ENCODE measurements around the gene LRBA. TPM values are rescaled to one million over a fixed set of nuclear protein-coding genes. Genes with fewer than 3 reads are reported as not detected.
A peak's percentile ranks its signal among the peaks of the same experiment; 100 is the strongest.

Gene LRBA
- total and polyA plus RNA-seq, 7 donors: 16.8 to 184 (median 91.1) TPM

- H3K36me3 ChIP-seq: no peaks in the 10 kb centered on the region
- no peaks in the 10 kb centered on the region for H3K4me1 ChIP-seq
- no peak overlapping the region for H3K4me3 ChIP-seq
- H3K27me3 ChIP-seq: no peaks in the 10 kb centered on the region
- no peak for DNase-seq
- TF ChIP-seq CTCF (IDR thresholded peaks at IDR 0.05) (no peak), EP300 (IDR thresholded peaks at IDR 0.05) (no peak), POLR2AphosphoS5 (IDR thresholded peaks at IDR 0.05) (no peak), POLR2A (IDR thresholded peaks at IDR 0.05) (no peak)
- H3K27ac ChIP-seq: no peak overlapping the region
- H3K9me3 ChIP-seq: peaks cover 0 to 2% (median 0%) of the 10 kb centered on the region in 4 donors
- intact Hi-C loops (cut with DNase I): no loop called here
These were observed 382.4 kb downstream of the LRBA start for GRCh38 chr4:150632639-150633038.

- no peaks in the 10 kb centered on the region for H3K9me3 ChIP-seq
- DNase-seq: no peak
- no peaks in the 10 kb centered on the region for H3K36me3 ChIP-seq
- no peak overlapping the region for H3K4me3 ChIP-seq
- no peaks in the 10 kb centered on the region for H3K4me1 ChIP-seq
- no peak overlapping the region for H3K27ac ChIP-seq
- WGBS, 2 donors: 93 to 97% methylated on average over 2 of the region's 2 CpGs
- TF ChIP-seq POLR2AphosphoS5 (IDR thresholded peaks at IDR 0.05): no peak
- no peak for TF ChIP-seq CTCF (IDR thresholded peaks at IDR 0.05)
- no peak for TF ChIP-seq POLR2A (IDR thresholded peaks at IDR 0.05)
- no peak for TF ChIP-seq EP300 (IDR thresholded peaks at IDR 0.05)
- intact Hi-C loops (cut with DNase I): no loop called here
- H3K27me3 ChIP-seq: no peaks in the 10 kb centered on the region
These were observed 387.0 kb downstream of the LRBA start for GRCh38 chr4:150628073-150628472.

- 95% methylated on average over 2 of the region's 2 CpGs for WGBS, 2 donors
- Histone ChIP-seq H3K36me3 (no peaks in the 10 kb centered on the region), H3K9me3 (no peaks in the 10 kb centered on the region), H3K27ac (no peak overlapping the region), H3K4me1 (no peaks in the 10 kb centered on the region), H3K27me3 (no peaks in the 10 kb centered on the region), H3K4me3 (no peak overlapping the region)
- TF ChIP-seq POLR2AphosphoS5 (IDR thresholded peaks at IDR 0.05) (no peak), POLR2A (IDR thresholded peaks at IDR 0.05) (no peak), CTCF (IDR thresholded peaks at IDR 0.05) (no peak), EP300 (IDR thresholded peaks at IDR 0.05) (no peak)
- DNase-seq: no peak
- intact Hi-C loops (cut with DNase I): no loop called here
These were observed 390.1 kb downstream of the LRBA start for GRCh38 chr4:150625033-150625432.

GRCh38 chr4:150624055-150624454 is 391.0 kb downstream of the LRBA start:
- Histone ChIP-seq H3K4me1 (peaks cover 0 to 6% (median 0%) of the 10 kb centered on the region in 4 donors), H3K36me3 (no peaks in the 10 kb centered on the region), H3K4me3 (no peak overlapping the region), H3K9me3 (no peaks in the 10 kb centered on the region), H3K27ac (no peak overlapping the region), H3K27me3 (no peaks in the 10 kb centered on the region)
- no peak for TF ChIP-seq POLR2AphosphoS5 (IDR thresholded peaks at IDR 0.05)
- no peak for TF ChIP-seq POLR2A (IDR thresholded peaks at IDR 0.05)
- no peak for TF ChIP-seq EP300 (IDR thresholded peaks at IDR 0.05)
- no peak for TF ChIP-seq CTCF (IDR thresholded peaks at IDR 0.05)
- DNase-seq: no peak
- 96 to 97% methylated on average over 1 of the region's 1 CpG for WGBS, 2 donors
- intact Hi-C loops (cut with DNase I): no loop called here

- TF ChIP-seq EP300 (IDR thresholded peaks at IDR 0.05) (no peak), POLR2A (IDR thresholded peaks at IDR 0.05) (no peak), CTCF (IDR thresholded peaks at IDR 0.05) (no peak), POLR2AphosphoS5 (IDR thresholded peaks at IDR 0.05) (no peak)
- 22 to 24% methylated on average over 1 of the region's 1 CpG for WGBS, 2 donors
- Histone ChIP-seq H3K27ac (peak overlapping the region in 1 of 4 donors; percentile 19), H3K36me3 (no peaks in the 10 kb centered on the region), H3K9me3 (no peaks in the 10 kb centered on the region), H3K27me3 (no peaks in the 10 kb centered on the region), H3K4me1 (peaks cover 0 to 21% (median 0%) of the 10 kb centered on the region in 4 donors), H3K4me3 (peak overlapping the region in 2 of 4 donors; percentile 6 to 28)
- no peak for DNase-seq
- intact Hi-C loops (cut with DNase I): no loop called here
These were observed 396.0 kb downstream of the LRBA start for GRCh38 chr4:150619042-150619441.
